NCI-H2081 treated with DMSO at 0.1 percent for 48 hours (cell line): Measurements from ENCODE around the gene ZNF385B.

Experiments used
- DNase-seq: peaks from one replicate; lab custom pipeline; 2025; lab: John Stamatoyannopoulos, UW

Gene ZNF385B

DNA sequence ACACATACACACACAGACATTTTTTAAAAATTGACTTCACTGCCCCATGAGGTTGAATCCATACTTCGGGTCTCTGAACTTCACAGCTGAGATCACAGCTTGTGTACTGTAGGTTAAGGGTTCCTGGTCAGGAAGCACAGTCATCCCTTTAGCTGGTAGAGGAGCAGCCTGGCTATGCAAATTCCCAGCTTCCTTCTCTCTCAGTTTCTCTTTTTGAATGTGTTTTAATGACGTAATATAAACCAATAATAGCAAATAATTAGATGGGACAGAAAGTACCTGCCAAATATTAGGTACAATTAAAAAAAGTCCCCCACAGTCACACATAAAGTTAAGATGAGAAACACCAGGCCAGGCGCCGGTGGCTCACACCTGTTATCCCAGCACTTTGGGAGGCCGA is 178.7 kb downstream of the ZNF385B start:
- no peak for DNase-seq

- DNase-seq: no peak
Measured at GRCh38 chr2:179677746-179678505, 183.5 kb downstream of the ZNF385B start.

GRCh38 chr2:179677077-179677688 is 184.2 kb downstream of the ZNF385B start:
- no peak for DNase-seq

GRCh38 chr2:179675435-179675834 is 186.0 kb downstream of the ZNF385B start:
- no peak for DNase-seq

DNA sequence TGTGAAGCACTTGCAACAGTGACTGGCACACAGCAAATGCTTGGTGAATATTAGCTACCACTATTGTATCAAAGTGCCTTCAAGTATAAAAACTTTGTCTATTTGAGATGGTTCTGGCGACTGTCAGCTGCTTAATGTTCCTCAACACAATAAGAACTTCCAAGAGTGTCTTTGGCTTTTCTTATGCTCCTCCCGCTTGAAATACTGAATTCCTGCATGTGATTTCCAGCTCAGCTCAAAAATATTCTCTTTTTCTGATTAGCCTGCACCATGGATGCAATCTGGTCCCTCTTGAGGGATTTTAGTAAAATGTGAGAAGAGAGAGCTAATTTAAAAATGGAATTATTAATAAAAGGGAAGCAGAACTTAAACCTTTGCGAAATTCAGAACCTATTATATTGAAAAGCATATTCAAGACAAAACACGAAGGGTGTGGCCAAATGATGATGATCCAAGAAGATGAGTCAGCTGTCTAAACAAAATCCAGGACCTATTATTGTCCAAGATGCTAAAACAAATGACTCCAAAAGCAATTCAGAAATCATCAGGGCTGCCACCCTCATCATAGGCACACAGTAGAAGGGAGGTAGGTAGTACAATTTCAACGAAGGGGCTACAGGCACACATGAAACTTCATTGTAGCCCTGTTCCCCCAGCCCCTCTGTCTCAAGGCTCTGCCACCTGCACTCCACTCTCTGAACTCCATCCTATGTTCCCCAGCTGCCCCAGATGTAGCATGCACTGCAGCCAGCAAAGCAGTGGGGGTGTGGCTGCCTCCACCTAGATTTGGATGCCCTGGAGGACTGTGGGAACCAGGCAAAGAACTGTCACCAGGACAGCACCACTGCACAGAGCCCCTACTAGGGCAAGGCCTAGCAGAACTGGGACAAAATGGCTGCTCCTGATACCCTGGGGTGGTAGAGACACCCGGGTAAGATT is 190.1 kb downstream of the ZNF385B start:
- no peak for DNase-seq

- no peak for DNase-seq
Measured at GRCh38 chr2:179669196-179669595, 192.2 kb downstream of the ZNF385B start.

DNA sequence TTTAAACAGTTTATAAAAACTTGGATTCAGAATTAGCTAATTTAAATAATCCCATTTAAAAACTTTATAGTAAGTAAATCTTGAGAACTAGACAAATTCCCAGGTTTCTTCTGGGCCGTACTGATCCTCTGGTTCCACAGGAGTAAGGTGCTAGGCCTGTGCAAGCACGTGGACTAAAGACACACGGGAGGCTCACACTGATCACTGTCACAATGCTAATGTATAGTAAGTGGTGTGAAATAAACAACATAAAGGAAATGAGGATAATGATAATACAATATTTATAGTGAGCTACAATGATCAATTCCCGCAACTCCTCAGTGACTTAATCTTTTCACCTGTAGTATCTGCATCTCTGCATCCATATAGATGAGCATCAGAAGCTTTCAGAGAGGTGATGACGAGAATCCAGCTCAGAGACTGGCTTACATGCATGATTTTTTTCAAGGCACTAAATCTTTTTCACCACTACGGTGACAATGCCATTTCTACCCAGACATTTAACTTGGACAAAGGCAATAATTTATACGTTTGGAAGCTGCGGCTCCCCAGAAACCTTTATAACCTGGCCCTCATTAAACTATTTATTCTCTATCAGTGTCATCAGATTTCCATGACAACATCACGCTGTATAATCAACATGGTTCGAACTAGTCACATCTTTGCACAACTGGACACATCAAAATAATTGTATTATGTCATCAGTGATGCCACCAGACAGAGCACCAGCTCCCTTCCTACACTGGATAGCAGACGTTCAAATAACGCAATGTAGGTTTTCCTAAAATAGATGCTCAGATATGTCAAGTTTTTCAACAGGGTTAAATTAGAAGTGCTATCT is 196.2 kb downstream of the ZNF385B start:
- no peak for DNase-seq

- no peak for DNase-seq
Measured at GRCh38 chr2:179661986-179662385, 199.4 kb downstream of the ZNF385B start.

- DNase-seq: no peak
Measured at GRCh38 chr2:179657068-179657595, 204.3 kb downstream of the ZNF385B start.

- no peak for DNase-seq
Measured at GRCh38 chr2:179655627-179656026, 205.8 kb downstream of the ZNF385B start.

GRCh38 chr2:179654806-179655205 is 206.6 kb downstream of the ZNF385B start:
- DNase-seq: no peak

- DNase-seq: no peak
Measured at GRCh38 chr2:179652296-179652695, 209.1 kb downstream of the ZNF385B start.

- DNase-seq: no peak
Measured at GRCh38 chr2:179650420-179650819, 211.0 kb downstream of the ZNF385B start.

- no peak for DNase-seq
Measured at GRCh38 chr2:179646862-179647587, 214.4 kb downstream of the ZNF385B start.

DNA sequence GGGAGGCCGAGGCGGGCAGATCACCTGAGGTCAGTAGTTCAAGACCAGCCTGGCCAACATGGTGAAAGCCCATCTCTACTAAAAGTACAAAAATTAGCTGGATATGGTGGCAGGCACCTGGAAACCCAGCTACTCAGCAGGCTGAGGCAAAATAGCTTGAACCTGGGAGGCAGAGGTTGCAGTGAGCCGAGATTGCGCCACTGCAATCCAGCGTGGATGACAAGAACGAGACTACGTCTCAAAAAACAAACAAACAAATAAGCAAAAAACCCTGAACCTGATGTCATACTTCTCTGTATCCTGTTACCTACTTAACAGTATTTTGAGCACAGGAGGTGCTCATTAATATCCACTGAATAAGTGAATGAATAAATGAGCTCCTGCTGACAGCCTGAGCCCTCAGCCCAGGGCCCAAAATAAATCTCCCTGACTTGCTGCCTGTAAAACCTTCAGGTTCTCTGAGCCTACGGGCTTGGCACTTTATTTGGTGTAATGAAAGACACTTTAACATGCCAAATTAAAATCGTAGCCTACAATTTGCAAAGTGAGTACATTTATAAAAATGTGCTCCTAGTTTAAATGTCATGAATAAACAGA is 215.1 kb downstream of the ZNF385B start:
- no peak for DNase-seq

DNA sequence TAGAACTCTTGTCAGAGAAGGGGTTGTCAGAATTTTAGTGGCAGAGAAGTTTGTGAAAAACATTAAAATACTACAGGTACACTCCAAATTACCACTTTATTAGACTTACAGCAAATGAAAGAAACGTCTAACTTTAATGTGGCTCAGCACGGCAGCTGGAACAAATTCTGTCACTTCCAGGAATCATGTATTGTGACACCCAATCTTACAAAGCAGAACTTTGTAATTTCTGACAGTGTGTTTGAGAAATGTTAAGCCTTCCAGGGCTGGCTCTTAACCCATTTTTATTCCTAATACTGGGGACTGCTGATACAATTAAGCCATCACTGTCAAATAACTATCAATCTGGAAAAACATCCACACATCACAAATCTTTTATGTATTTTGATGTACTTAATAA is 216.4 kb downstream of the ZNF385B start:
- no peak for DNase-seq

- no peak for DNase-seq
Measured at GRCh38 chr2:179642462-179642861, 218.9 kb downstream of the ZNF385B start.

DNA sequence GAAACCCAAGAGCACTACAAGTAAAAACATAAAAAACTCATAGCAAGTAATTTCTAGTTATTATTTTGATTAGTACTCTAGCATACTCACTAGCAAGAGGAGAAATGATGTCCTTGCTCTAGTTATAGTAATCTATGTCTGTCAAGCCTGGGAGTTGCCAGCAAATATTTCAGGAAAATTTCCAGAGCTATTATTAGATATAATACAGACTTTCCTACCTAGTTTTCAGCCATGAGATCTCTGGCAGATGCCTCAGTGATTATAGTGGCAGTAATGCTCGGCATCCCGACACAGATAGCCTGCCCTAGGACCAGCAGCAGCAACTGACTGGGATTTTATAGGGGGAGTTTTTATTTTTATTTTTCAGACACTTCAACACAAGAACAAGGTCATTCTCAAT is 224.4 kb downstream of the ZNF385B start:
- no peak for DNase-seq

DNA sequence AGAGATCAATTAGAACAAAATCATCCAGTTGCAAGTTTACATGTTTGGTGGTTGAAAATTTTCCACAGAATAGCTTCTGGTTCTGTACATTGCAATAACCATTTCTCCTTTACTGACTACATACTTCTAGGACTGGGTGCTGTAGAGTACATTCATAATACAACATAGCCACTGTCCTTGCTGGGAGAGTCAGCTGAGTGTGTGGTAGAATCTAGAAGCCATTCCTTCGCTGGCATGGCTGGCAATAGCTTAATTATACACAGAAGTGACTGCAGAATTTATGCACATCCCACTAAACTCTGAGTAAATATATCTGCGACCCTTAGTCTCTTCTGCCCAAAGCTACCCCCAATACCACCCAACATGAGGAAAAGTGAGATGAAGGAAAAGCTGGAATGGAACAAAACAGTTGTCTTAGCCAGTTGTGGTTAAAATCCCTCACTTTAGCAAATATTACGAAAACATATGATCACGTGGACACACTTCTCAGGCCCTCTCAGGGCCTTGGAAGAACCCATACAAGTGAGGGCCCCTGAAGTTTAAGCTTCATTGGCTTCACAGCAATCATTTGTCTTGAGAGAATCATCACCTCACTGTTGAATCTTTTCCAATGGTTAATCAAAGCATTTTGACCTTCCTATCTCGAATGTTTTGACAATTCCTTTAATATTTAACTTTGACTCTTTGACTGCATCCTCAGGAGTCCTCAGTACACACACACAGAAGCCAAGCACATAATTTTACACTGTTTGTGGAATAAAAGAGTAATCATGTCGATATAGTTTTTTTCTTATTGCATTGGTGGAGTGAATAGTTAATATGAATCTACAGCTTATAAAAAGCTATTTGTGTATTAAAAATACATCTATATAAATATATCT is 225.1 kb downstream of the ZNF385B start:
- DNase-seq: no peak
